HEK293 (cell line): ENCODE results near the gene UBE2G1.

Experiments
- SALL2 ChIP-seq: fragments of 450-650 bp; formaldehyde crosslinking; IDR thresholded peaks from 2 replicates; pipeline ENCODE4 v1.5.0; 2017; ENCODE audit warnings: missing biosample characterization, mild to moderate bottlenecking, missing genetic modification characterization, borderline replicate concordance
- TRIM28 ChIP-seq: IDR thresholded peaks from 2 replicates; pipeline ENCODE4 v1.6.1; 2011; ENCODE audit warnings: low read length, control low read depth, borderline replicate concordance
- ZBTB7A ChIP-seq: fragments of 450-650 bp; formaldehyde crosslinking; IDR thresholded peaks from 2 replicates; pipeline ENCODE4 v1.5.1; 2016; ENCODE audit warnings: low read depth, missing biosample characterization, missing genetic modification characterization
- ZNF423 ChIP-seq: fragments of 450-650 bp; formaldehyde crosslinking; IDR thresholded peaks from 2 replicates; pipeline ENCODE4 v1.5.1; 2016; ENCODE audit warnings: missing biosample characterization, missing genetic modification characterization
- ZNF530 ChIP-seq: fragments of 450-650 bp; formaldehyde crosslinking; IDR thresholded peaks from 2 replicates; pipeline ENCODE4 v1.5.1; 2016; ENCODE audit warnings: low read depth, missing biosample characterization, missing genetic modification characterization
- TF ChIP-seq, protein P1 (sequence below): fragments of 450-650 bp; formaldehyde crosslinking; IDR thresholded peaks from 2 replicates; pipeline ENCODE4 v1.5.1; 2016; ENCODE audit warnings: missing biosample characterization, missing genetic modification characterization

DNA sequence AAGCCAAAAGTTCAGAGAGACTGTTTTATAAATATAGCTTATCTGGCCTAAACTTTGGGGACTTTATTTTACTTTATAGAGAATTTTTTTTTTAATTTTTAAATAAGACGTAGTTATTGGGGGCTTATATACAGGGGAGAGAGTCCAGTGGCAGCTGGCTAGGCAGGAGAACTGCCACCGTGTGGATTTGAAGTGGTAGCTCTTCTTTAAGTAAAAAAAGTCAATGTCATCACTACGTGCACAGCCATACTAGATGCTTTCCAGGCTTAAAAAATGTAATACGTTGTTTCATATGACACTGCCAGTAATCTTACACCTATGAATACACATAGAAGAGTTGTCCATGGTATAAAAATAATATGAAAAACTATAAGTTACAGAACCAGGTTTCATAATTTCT is 70.8 kb downstream of the UBE2G1 start:
- TF ChIP-seq, protein P1, sequence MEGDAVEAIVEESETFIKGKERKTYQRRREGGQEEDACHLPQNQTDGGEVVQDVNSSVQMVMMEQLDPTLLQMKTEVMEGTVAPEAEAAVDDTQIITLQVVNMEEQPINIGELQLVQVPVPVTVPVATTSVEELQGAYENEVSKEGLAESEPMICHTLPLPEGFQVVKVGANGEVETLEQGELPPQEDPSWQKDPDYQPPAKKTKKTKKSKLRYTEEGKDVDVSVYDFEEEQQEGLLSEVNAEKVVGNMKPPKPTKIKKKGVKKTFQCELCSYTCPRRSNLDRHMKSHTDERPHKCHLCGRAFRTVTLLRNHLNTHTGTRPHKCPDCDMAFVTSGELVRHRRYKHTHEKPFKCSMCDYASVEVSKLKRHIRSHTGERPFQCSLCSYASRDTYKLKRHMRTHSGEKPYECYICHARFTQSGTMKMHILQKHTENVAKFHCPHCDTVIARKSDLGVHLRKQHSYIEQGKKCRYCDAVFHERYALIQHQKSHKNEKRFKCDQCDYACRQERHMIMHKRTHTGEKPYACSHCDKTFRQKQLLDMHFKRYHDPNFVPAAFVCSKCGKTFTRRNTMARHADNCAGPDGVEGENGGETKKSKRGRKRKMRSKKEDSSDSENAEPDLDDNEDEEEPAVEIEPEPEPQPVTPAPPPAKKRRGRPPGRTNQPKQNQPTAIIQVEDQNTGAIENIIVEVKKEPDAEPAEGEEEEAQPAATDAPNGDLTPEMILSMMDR (tag by site-specific recombination) = no peak
- TF ChIP-seq TRIM28 (no peak), ZNF530 (no peak), SALL2 (tag by site-specific recombination) (no peak), ZBTB7A (no peak), ZNF423 (tag by site-specific recombination) (no peak)
